T47D (cell line): ENCODE results near the gene SLC9A4.
A peak's percentile ranks its signal among the peaks of the same experiment; 100 is the strongest.

Experiments used
- DNase-seq, 2 experiments: peaks; one replicate each; pipeline versions ENCODE4 v3.0.0 to v3.0.0-alpha.2; 2011 to 2012; ENCODE audit warnings: low read depth in 1 of 2, low spot score in 1 of 2
- JUND ChIP-seq: IDR thresholded peaks from 2 replicates; pipeline ENCODE4 v1.6.1; 2012; ENCODE audit warnings: low read depth
- in situ Hi-C: cut with HindIII; loops from 2 replicates; pipeline ENCODE4 v1.10.0; 2016; ENCODE audit warnings: low sequenced_read_pairs, low pct_unique_long_range_greater_than_20kb

The SLC9A4 gene

DNA sequence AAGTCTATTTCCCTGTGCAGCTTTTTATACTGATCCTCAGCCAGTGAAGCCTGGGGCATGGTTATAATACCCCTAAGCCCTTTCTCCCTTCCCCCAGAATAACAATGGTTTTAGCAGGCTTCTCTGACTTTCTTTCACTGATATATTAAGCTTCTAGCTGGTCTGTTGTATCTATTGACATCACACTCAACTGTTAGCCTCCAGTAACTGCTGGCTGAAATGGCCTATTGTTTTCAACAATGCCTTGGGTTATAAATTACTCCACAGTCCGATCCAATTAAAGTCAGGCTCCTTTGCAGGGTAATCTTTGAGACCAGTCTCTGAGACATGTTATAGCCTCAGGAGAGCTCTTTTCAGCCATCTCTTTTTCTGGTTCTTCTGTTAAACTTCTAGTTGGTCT is 2.9 kb upstream of the SLC9A4 start:
- DNase-seq: no peak
- in situ Hi-C loops: no loop called here
- TF ChIP-seq JUND: no peak

DNA sequence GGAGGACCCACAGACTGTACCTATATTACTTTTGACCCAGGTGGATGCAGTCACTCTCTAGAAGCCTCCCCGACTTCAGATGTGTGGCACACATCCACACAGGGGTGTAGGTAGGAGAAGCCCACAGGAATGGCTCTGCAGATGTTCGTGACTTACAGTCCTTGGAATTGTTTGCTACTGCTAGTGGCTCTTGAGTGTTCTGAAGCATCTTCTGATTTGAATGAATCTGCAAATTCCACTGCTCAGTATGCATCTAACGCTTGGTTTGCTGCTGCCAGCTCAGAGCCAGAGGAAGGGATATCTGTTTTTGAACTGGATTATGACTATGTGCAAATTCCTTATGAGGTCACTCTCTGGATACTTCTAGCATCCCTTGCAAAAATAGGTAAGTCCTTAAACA is 605 bp downstream of the SLC9A4 start:
- in situ Hi-C loops: no loop called here
- no peak for TF ChIP-seq JUND
- DNase-seq: no peak

DNA sequence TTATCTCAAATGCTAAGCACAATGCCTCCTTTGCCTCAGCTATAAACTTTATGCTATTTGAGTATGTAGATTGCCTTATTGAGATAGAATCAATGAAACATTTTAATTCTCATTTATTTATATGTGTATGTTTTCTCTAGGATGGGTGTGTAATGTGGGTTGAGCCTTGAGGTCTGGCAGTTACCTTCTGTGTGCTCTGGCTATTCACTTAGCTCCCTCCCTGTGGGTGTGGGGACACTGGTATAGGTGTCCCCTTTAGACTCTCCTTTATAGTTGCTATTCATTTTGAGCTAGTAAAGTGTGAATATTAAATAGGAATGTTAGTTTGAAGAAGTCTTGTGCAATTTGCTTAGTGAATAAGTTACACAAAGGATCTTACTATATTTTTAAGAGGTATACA is 1.8 kb downstream of the SLC9A4 start:
- DNase-seq: no peak
- in situ Hi-C loops: no loop called here
- no peak for TF ChIP-seq JUND

DNA sequence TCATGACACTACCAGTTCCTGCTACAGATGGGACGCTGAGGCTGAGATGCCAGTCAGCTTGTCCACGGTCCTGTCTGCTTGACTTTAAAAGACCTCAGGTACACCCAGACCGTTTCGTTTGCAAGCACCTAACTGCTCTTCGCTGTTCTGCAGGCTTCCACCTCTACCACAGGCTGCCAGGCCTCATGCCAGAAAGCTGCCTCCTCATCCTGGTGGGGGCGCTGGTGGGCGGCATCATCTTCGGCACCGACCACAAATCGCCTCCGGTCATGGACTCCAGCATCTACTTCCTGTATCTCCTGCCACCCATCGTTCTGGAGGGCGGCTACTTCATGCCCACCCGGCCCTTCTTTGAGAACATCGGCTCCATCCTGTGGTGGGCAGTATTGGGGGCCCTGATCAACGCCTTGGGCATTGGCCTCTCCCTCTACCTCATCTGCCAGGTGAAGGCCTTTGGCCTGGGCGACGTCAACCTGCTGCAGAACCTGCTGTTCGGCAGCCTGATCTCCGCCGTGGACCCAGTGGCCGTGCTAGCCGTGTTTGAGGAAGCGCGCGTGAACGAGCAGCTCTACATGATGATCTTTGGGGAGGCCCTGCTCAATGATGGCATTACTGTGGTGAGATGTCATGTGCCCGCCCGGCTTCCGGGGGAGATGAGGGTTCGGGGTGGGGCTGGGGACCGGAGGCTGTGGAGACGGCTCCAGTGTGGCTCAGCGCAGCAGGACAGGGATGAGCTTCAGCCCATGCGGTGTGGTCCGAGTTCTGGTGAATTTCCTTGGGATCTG is 5.9 kb downstream of the SLC9A4 start:
- DNase-seq: no peak
- no peak for TF ChIP-seq JUND
- in situ Hi-C loops: no loop called here

DNA sequence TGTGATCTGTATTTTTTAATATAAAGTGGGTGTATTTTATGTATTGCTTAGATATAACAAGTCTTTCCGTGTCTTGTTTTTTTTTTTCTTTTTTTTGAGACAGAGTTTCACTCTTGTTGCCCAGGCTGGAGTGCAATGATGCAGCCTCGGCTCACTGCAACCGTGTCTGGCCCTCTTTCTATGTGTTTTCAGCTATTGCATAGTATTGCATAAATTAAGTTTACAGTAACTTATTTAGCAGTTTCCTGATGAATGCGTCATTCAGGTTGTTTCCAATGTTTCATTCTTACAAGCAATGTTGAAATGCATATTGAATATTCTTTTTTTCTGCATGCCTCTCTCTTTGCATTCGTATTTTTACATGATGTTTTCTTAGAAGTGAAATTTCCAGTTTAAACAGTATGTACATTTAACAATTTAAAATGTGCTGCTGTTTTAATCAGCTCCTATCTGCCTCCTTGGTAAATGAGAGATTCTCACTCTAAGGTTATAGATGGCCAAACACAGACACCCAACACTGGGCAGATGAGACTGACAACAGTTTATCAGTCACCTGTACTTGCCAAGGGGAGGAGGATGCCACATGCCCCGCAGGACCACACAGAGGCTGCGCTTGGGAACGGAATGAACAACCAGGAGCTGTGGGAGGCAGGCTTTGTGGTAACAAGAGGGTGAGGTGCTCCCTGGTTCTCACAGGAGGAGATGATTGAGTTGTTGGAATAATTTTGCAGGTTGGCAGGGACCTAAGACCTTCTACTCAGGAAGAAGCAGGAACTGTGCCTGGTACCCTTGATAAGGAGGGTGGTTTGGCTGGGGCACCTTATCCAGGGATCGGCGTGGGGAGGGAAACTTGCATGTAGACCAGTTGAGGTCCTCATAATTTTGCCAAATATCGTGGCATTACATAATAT is 7.5 kb downstream of the SLC9A4 start:
- no peak for TF ChIP-seq JUND
- no peak for DNase-seq
- in situ Hi-C loops: no loop called here

DNA sequence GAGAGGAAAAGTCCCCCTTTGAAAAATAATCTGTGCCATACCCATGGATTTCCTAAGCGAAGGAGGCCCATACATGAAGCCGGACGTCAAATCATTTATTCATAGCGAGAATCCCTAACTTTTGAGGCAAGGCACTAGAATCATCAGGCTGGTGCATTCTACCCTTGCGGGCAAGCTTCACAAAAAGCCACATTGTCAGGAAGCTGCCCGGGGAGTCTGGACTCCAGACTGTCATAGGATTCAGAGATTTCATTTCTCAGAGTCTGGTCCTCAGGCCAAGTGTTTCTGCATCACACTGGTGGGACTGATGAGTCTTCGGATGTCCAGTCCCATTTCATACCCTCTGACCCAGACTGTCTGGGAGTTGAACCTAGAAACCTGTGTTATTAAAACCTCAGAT is 8.9 kb downstream of the SLC9A4 start:
- in situ Hi-C loops: no loop called here
- DNase-seq: no peak
- no peak for TF ChIP-seq JUND

DNA sequence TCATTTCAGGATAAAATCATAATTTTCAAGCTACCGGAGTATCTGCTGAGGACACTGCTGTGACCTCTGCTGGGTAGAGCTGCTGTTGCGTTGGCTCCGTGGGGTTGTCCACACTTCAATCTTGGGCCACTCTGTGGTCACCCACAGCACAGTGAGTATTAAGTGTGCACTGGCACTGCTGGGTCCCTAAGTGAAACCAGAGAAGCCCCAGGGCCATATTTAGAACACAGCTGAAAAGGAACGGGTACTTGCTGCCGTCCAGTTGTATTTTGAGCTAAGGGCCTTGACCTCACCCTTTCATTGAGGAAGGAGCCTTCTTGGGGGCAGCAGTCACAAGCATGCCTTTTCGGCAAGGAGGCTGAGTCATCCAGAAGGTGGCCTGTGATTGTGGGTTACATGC is 10.1 kb downstream of the SLC9A4 start:
- no peak for TF ChIP-seq JUND
- DNase-seq: no peak

DNA sequence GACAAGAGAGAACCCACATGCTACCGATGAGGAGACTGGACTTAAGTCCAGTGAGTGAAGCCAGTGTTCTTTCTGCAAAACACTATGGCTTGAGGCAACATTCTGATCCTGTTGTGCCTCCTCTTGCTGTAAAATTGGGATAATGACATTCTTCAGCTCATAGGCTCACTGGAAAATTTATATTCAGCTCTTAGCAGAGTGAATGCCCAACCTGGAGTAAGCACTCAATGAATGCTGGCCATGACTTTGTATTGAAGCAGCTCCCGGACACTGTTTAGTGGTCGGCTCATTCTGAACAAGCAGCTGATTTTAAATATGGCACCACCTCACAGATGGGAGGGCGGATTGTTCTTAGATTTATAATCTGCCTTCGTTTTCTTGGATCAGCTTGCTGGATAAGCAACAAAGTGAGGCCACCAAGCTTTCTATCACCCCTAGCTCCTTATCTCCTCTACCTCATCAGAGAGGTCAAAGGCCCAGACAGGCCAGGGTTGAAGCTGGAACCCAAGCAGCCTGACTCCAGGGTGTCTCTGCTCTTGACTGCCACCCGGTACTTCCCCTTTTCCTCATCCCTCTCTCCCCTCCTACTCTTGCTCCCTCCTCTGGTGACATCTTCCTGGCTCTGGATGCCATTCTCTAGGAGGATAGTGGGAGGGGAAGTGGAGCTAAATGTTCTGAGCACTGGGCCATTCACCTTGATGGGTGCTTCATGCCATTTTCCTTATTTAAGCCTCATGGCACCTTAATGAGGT is 11.5 kb downstream of the SLC9A4 start:
- no peak for TF ChIP-seq JUND
- in situ Hi-C loops: no loop called here
- DNase-seq: no peak

More for the DNA sequence above, 10.1 kb downstream of the SLC9A4 start:
- in situ Hi-C loops: no loop called here

DNA sequence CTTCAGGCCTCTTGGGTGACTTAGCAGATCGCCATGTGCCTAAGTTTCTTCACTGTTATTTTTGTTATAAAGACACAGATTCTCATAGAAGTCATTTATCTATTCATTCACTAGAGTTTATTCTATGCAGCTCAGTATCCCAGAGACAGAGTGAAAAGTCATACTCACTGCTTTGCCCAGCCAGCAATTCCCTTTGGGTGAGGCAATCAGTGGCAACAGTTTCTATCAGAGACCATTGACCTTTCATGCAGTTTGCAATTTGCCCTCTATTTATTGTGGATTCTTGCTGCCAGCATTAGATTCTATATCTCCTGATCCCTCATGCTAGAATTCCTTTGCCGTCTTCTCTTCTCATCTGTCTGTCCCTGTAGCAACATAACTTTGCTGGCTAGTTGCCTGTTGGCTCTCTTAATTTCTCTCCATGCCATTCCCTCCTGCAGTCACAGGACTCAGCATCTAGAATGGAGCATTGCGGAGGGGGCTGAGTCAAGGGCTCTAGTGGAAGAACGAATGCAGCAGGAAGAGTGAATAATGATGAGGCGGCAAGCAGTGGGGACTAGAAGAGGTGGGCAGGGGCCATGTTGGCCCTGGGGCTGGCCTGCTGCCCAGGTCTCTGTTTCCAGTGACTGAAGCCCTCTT is 12.2 kb downstream of the SLC9A4 start:
- TF ChIP-seq JUND: no peak
- in situ Hi-C loops: no loop called here
- no peak for DNase-seq

DNA sequence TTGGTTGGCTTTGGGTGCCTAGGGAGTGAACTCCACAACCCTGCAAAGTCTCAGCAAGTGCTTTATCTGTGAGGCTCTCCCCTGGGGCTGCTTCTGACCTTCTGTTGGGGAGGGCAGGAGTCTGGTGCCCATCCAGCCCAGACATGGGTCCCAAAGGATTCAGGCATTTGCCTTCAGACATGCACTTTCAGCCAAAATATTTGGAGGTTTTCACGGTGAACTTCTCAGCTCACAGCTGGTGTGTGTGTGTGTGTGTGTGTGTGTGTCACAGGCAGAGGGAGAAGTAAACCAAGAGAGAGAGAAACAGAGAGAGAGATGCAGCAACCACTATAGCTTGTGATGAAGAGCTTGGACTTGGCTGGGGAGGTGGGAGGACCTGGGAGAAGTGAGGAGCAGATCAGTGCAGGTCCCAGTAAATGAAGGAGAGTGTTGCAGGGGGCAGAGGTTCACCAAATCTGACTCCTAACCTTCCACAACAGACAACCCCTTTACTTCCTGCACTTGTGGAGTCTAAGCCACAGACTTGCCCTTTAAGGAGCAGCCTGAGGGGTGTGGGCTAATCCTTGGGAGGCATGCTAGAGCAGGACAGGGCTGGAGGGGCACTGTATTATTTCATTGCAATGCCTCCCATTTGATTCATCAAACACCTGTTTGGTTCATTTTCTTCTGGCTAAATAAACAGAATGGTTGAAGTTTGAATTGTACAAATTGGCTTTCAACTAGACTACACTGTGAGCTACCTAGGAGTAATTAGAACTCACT is 14.1 kb downstream of the SLC9A4 start:
- no peak for DNase-seq
- in situ Hi-C loops: no loop called here
- no peak for TF ChIP-seq JUND

DNA sequence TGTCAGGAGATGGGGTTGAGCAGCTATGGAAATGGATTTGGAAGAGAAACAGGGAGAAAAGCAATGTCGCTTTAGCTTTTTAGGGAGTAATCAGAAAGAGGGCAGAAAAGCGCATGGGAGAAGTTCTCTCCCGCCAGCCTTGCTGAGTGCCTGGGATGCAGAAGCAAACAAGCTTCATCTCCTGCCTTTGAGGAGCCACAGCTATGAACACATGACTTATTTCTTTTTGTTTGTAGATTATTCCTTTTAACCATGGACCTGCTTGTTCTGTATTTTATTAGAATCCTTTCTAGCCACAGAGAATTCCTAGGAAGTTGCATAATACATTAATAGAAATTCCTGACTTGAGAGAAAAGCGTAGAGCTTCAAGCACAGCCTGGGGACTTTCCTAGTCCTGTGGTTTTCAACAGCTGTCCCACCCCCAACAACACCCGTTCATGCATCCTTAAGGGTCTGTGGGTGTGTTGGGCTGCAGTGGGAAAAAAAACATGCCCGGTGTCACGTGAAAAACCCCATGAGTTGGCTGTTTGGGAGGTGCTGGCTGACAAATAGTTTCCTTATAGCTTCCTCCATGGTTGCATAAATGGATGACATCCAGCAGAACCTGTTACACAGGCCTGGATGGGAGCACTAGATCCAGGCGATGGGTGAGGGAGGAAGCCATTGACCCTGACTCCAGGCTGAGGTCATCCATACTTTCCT is 14.9 kb downstream of the SLC9A4 start:
- in situ Hi-C loops: no loop called here
- TF ChIP-seq JUND: no peak

DNA sequence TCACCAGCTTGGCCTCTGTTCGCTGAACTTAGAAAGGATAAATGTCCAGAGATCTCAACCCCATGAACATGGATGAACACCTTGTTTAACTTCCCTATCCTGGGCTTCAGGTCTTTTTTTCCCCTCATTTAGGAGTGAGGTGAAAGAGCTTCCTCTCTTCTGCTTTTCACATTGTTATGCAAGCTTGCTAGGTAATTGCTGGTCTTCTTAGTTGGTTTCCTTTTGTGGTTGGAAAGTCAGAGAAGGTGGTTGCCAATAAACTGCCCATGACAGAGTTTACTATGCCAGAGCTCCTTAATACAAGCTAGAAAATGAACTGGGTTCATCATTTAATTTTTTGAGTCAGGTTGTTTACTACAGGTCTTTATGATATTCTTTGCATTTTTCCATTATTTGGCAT is 16.6 kb downstream of the SLC9A4 start:
- in situ Hi-C loops: no loop called here
- no peak for TF ChIP-seq JUND
- DNase-seq: no peak

More for the DNA sequence above, 14.9 kb downstream of the SLC9A4 start:
- DNase-seq: peak; percentile 26 to 86
